ENCODE data around the gene BHLHE41. TPM values are rescaled to one million over a fixed set of nuclear protein-coding genes. Genes with fewer than 3 reads are reported as not detected.

The BHLHE41 gene
- total RNA-seq, result 2.4 and 4.9 TPM in 2 replicates

DNA sequence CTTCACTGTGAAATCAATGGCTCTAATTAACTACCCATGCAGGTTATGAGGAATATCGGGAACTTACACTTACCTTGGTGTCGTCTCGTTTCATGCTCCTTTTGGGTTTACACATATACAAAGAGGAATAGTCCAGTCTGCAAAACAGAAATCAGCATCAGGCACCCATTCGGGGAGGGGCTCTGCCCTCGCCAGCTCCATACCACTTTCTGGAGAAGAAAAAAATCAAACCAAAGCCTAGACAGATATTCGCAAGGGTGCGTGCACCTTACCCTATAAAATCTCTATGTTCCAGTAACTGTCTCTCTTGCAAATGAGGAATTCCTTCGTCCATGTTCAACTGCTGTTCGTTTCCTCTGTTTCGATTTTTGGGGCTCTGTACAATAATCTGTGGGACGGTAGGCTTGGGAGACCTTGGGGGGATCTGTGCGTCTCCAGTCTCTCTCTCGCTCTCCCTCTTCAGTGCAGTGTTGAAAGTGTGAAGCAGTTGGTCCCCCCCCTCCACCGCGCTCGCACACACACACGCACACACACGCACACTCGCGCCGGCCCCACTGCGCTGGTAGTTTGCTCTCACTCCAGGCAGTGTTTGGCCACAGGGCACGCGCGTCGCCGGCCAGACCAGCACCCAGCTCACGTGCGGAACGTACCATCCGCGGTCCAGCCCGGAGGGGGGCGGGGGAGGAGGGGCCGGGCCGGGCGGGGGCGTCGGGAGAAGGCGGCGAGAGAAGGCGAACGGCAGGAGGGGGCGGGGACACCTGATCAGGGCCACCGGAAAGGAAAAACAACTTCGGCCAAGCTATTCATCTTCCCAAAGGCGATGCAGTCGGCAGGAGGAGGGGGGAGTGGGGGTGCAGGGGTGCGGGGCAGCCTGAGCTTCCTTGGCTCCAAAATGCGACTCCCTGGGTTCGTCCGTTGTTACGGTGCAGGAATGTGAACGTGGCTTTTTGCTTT is at the start of gene BHLHE41:
Gene BHLHE41 (minus strand): TSS at position 592 of the 954 bp plus-strand sequence. CDS start 258 bp downstream, at position 334.

Other genes starting within 250 kb of the BHLHE41 start
- gene RASSF8, start 166.4 kb downstream of the BHLHE41 start, total RNA-seq, result 56.6 and 67.5 TPM in 2 replicates
- gene SSPN, start 70.5 kb upstream of the BHLHE41 start, total RNA-seq, result 7.2 and 8.2 TPM in 2 replicates

Data from cardiac ventricle fibroblast (primary cell).